Measurements from ENCODE around the gene RIMKLB.

- TF ChIP-seq POLR2A (IDR thresholded peaks at IDR 0.05) (no peak), CTCF (IDR thresholded peaks at IDR 0.05) (no peak)
These were observed 133.3 kb downstream of the RIMKLB start for GRCh38 chr12:8831116-8831515.

Data from upper lobe of left lung (tissue), 4 donors.